OCI-LY7 (cell line): ENCODE measurements around the gene WWTR1.

ENCODE experiments used
- CTCF ChIP-seq: fragments of 200-600 bp; sonication (generic); conservative IDR thresholded peaks from 2 replicates; pipeline ENCODE4 v1.5.1; 2014; ENCODE audit warnings: mild to moderate bottlenecking, antibody characterized with exemption, low read length, moderate library complexity, mixed read lengths
- EZH2phosphoT487 ChIP-seq: fragments of 200-600 bp; sonication (generic); IDR thresholded peaks from 2 replicates; pipeline ENCODE4 v1.6.1; 2018; ENCODE audit warnings: low read depth, borderline replicate concordance, mild to moderate bottlenecking, mixed run types, antibody characterized with exemption, low read length, moderate library complexity, mixed read lengths

GRCh38 chr3:149534671-149535332 lies 123.0 kb downstream of the WWTR1 start:
- TF ChIP-seq CTCF (no peak), EZH2phosphoT487 (no peak)
